Retinal pigment epithelial cell (primary cell): Measurements from ENCODE around the gene WIPF3.

ENCODE experiments used
- DNase-seq: peaks from one replicate; pipeline ENCODE4 v3.0.0-alpha.2; 2010; ENCODE audit warnings: low read depth
- H3K4me3 ChIP-seq: 2 replicates; pipeline ENCODE4 v1.5.1; 2011; ENCODE audit warnings: mild to moderate bottlenecking, low read length, control low read depth, moderate library complexity
- TF ChIP-seq, protein P1 (sequence below): conservative IDR thresholded peaks from 2 replicates; pipeline ENCODE4 v1.5.1; 2011; ENCODE audit warnings: low read depth, low read length, control low read depth, inconsistent platforms

Gene WIPF3

DNA sequence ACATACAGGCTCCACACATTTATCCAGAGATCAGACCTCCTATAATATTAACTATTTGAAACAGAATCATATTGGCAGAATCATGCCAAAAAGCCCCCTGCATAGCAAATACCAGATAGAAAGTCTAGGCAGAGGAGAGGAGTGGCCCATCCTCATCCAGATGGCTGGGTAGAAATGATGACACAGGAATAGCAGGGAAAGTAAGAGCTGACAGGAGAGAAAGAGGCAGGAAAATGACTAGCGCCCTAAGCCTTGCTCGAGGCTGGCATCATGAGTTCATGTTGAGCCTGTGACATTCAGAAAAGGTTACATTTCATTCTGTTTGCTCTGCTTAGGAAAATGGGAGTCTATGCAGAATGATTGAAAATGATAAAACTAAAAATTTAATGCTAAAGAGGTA lies 27.6 kb downstream of the WIPF3 start:
- no peak overlapping the region for H3K4me3 ChIP-seq
- TF ChIP-seq, protein P1, sequence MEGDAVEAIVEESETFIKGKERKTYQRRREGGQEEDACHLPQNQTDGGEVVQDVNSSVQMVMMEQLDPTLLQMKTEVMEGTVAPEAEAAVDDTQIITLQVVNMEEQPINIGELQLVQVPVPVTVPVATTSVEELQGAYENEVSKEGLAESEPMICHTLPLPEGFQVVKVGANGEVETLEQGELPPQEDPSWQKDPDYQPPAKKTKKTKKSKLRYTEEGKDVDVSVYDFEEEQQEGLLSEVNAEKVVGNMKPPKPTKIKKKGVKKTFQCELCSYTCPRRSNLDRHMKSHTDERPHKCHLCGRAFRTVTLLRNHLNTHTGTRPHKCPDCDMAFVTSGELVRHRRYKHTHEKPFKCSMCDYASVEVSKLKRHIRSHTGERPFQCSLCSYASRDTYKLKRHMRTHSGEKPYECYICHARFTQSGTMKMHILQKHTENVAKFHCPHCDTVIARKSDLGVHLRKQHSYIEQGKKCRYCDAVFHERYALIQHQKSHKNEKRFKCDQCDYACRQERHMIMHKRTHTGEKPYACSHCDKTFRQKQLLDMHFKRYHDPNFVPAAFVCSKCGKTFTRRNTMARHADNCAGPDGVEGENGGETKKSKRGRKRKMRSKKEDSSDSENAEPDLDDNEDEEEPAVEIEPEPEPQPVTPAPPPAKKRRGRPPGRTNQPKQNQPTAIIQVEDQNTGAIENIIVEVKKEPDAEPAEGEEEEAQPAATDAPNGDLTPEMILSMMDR = no peak
- no peak for DNase-seq

DNA sequence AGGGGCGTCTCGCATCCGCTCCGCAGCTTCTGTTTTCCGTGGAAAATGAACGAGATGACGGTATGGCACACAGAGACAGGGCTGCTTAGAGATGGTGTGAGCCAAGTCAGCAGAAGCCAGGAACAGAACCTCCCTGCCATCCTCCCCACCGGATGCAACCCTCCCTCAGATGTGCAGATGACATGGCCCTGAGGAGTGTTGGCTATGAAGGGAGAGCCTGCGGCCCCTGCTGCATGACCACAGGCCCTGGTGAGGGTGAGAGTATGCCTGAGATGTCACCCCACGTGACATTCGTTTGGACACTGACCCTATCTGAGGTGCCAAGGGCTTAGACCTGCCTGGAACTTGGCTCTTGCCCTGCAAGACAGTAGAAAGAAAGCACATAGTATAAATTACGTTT lies 29.4 kb downstream of the WIPF3 start:
- no peak for DNase-seq
- TF ChIP-seq, protein P1 = no peak
- no peak overlapping the region for H3K4me3 ChIP-seq

DNA sequence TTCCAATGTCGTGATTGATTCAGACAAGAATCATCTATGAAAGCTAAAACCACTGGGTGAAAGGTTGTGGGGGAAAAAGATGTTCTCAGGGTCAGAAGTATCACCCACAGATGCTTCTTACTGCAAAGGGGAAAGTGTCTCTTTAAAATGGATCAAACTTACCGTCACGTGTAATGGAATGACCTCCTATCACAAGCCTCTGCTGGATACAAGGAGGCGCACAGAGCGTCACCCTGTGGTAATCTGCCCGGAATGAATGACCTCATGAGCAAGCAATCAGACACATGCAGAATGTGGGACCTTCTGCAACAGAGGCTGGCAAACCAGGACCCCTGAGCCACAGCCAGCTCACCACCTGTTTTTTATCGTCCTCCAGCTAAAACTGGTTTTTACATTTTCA lies 33.0 kb downstream of the WIPF3 start:
- H3K4me3 ChIP-seq = no peak overlapping the region
- no peak for DNase-seq
- TF ChIP-seq, protein P1 = no peak

DNA sequence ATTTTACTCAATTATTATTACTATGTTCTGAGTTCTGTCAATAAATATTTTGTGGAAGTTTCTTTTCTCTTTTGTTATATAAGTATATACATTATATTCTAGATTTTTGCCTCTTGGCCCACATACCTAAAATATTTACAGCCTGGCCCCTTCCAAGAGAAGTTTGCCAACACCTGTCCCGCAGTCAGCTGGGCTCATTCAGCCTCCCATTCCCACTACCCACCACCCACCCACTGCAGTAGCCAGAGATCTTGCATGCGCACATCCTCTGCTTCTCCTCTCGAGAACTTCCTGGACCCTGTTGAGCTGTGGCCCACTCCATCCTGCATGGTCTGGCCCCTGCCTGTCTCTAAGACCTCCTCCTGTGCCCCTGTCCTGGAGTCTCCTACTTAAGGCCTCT lies 33.6 kb downstream of the WIPF3 start:
- DNase-seq = no peak
- no peak overlapping the region for H3K4me3 ChIP-seq
- TF ChIP-seq, protein P1 = no peak

DNA sequence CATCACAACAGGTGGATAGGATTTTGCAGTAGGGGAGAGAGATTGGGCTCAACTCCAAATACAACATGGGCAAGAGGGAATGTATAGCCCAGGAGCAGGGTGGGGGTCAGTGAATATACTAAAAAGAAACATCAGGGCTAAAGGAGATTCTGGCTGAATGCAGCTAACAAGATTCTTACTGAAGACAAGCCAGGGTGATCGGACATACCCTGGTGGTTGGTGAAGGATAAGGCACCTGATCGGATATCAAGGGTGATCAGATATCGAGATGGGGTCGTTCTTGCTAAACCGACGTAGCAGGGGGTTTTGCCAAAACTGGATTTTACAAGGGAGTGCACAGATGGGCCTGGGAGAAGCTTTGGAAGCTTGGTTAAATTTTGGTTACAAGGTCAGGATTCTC lies 34.4 kb downstream of the WIPF3 start:
- TF ChIP-seq, protein P1 = no peak
- no peak for DNase-seq
- no peak overlapping the region for H3K4me3 ChIP-seq

DNA sequence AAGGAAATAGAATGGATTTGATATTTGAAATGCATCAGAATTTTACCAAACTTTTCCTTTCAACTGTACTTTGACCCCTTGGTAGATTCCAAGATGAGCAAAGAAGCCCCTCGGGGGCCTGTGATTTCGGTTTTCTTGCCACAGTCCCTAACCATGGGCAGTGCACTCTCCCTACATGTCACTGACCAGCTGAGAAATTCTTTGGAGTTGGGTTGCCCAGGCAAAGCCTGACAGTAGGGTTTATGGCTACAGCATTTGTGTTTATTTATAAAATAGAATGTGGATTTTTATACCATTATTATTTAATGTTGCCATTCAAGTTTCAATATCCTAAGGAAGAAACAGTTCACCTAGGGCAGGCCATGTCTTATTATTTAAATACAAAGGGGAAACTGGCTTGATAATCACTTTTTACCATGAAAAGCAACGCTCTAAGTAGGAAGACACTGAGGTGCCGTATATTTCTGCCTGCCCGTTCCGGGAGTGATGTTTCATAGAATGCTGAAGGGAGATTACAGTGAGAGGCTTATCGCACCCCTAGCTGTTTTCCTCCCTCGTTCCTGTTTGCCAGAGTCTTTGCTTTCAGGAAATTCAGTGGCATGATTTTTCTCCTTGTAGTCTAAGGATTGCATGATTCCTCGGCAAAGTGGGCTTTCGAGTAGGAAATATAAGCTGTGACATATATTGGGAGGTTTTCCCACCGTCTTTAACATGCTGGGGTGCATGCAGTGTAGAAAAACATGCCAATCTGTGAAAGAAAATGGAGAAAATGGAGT lies 35.8 kb downstream of the WIPF3 start:
- TF ChIP-seq, protein P1 = no peak
- DNase-seq = no peak
- no peak overlapping the region for H3K4me3 ChIP-seq

DNA sequence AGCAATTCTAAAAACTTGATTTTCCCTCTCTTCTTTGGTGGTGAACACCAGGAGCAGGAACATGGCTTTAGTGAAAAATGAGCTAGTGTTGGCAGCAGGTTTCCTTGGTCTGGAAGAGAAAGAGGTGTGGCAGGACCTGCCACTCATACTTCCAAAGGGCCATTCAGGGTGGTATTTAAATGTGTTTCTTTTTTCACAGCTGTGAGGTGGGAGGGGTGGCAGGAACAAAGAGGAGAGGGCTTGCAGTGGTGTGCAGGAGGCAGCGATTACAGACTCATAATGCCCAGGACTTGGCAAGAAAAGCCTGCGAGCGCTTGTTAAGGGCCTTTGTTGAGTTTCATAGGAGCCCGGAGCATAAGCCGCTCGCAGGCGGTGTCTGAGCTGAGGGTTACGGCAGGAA lies 36.8 kb downstream of the WIPF3 start:
- peak; percentile 17 for DNase-seq
- TF ChIP-seq, protein P1 = no peak
- no peak overlapping the region for H3K4me3 ChIP-seq
